ENCODE data around the gene HNRNPF.
"Not testable (repeated sequence)": the region's sequence is repeated elsewhere in the genome, so short reads cannot be mapped to it uniquely, and the experiment has no call there.

Gene HNRNPF

DNA sequence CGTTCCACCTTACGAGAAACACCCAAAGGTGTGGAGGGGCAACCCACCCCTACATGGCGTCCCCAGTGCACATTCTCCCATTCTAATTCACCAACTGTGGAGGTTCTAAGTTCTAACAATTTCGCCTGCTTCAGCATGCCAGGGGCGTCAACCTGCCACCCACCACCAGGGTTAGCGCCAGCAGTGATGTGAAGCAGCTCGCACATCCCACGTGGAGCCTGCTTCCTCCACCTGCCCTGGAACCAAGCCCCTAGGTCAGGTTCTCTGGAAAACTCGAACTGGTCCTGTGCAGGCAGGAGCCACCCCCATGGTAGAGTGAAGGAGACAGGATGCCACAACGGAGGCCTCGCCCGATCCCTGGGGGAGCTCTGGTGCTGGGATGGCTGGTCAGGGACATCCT is 70.9 kb downstream of the HNRNPF start:
- DNase-seq (ENCODE audit: low read depth) = no peak
- H3K4me3 ChIP-seq (ENCODE audit: low read depth, low read length) = no peak overlapping the region
- TF ChIP-seq CTCF (IDR thresholded peaks at IDR 0.05; ENCODE audit: low read depth, low read length) (no peak), MYC (IDR thresholded peaks at IDR 0.05; ENCODE audit: low read depth, low read length) (no peak), POLR2A (IDR thresholded peaks at IDR 0.05; ENCODE audit: extremely low read depth, insufficient read length) (no peak), MAX (IDR thresholded peaks at IDR 0.05; ENCODE audit: low read depth, low read length) (no peak)

- not testable (repeated sequence) for DNase-seq (ENCODE audit: low read depth); H3K4me3 ChIP-seq (ENCODE audit: low read depth, low read length)
Observed at GRCh38 chr10:43337536-43337935, 71.5 kb downstream of the HNRNPF start.

- no peak for TF ChIP-seq CTCF (IDR thresholded peaks at IDR 0.05; ENCODE audit: low read depth, low read length)
- TF ChIP-seq MYC (IDR thresholded peaks at IDR 0.05; ENCODE audit: low read depth, low read length) = no peak
- no peak for TF ChIP-seq POLR2A (IDR thresholded peaks at IDR 0.05; ENCODE audit: extremely low read depth, insufficient read length)
- TF ChIP-seq MAX (IDR thresholded peaks at IDR 0.05; ENCODE audit: low read depth, low read length) = no peak
- no peak for DNase-seq (ENCODE audit: low read depth)
- H3K4me3 ChIP-seq (ENCODE audit: low read depth, low read length) = no peak overlapping the region
Observed at GRCh38 chr10:43336641-43337318, 72.2 kb downstream of the HNRNPF start.

GRCh38 chr10:43336061-43336460 is 72.9 kb downstream of the HNRNPF start:
- no peak overlapping the region for H3K4me3 ChIP-seq (ENCODE audit: low read depth, low read length)
- DNase-seq (ENCODE audit: low read depth) = no peak
- TF ChIP-seq POLR2A (IDR thresholded peaks at IDR 0.05; ENCODE audit: extremely low read depth, insufficient read length) (no peak), MYC (IDR thresholded peaks at IDR 0.05; ENCODE audit: low read depth, low read length) (no peak), CTCF (IDR thresholded peaks at IDR 0.05; ENCODE audit: low read depth, low read length) (no peak), MAX (IDR thresholded peaks at IDR 0.05; ENCODE audit: low read depth, low read length) (no peak)
